22Rv1 (cell line): ENCODE data around the gene PCCA.

Experiments
- H3K27ac ChIP-seq: fragments of 450-650 bp; 2 replicates; pipeline ENCODE4 v1.5.1; 2017
- CTCF ChIP-seq: fragments of 450-650 bp; IDR thresholded peaks from 2 replicates; pipeline ENCODE4 v1.5.1; 2017; ENCODE audit warnings: mild to moderate bottlenecking
- ZFX ChIP-seq: fragments of 450-650 bp; IDR thresholded peaks from 2 replicates; pipeline ENCODE4 v1.6.1; 2017; ENCODE audit warnings: antibody characterized with exemption, borderline replicate concordance

Gene PCCA

GRCh38 chr13:100534147-100534843 lies 445.4 kb downstream of the PCCA start:
- H3K27ac ChIP-seq: no peak overlapping the region
- TF ChIP-seq CTCF: no peak
- TF ChIP-seq ZFX: no peak

GRCh38 chr13:100534911-100535310 lies 446.0 kb downstream of the PCCA start:
- TF ChIP-seq CTCF (no peak), ZFX (no peak)
- no peak overlapping the region for H3K27ac ChIP-seq

- no peak overlapping the region for H3K27ac ChIP-seq
- TF ChIP-seq ZFX: no peak
- TF ChIP-seq CTCF: no peak
These were observed 446.7 kb downstream of the PCCA start for GRCh38 chr13:100535426-100536135.

- TF ChIP-seq ZFX (no peak), CTCF (no peak)
- H3K27ac ChIP-seq: no peak overlapping the region
These were observed 447.8 kb downstream of the PCCA start for GRCh38 chr13:100536643-100537180.

- no peak for TF ChIP-seq CTCF
- no peak for TF ChIP-seq ZFX
- H3K27ac ChIP-seq: no peak overlapping the region
These were observed 448.6 kb downstream of the PCCA start for GRCh38 chr13:100537486-100537885.

GRCh38 chr13:100537951-100538462 lies 449.1 kb downstream of the PCCA start:
- no peak overlapping the region for H3K27ac ChIP-seq
- TF ChIP-seq CTCF (no peak), ZFX (no peak)

- TF ChIP-seq CTCF (no peak), ZFX (no peak)
- no peak overlapping the region for H3K27ac ChIP-seq
These were observed 451.7 kb downstream of the PCCA start for GRCh38 chr13:100540621-100541020.
